ENCODE measurements around the gene ANKS1A.

GRCh38 chr6:35082046-35082732 lies 193.1 kb downstream of the ANKS1A start:
- TF ChIP-seq EZH2phosphoT487 (IDR thresholded peaks at IDR 0.05; ENCODE audit: insufficient read depth, low read depth): no peak
- no peak for TF ChIP-seq EZH2 (IDR thresholded peaks at IDR 0.05; ENCODE audit: insufficient read depth, poor library complexity, severe bottlenecking)
